Measurements from ENCODE around the gene SPRN. TPM values are rescaled to one million over a fixed set of nuclear protein-coding genes. Genes with fewer than 3 reads are reported as not detected.
"Not testable (repeated sequence)": the region's sequence is repeated elsewhere in the genome, so short reads cannot be mapped to it uniquely, and the experiment has no call there.

Gene SPRN
- polyA plus RNA-seq, 4 donors = 3.9 to 5.1 (median 4.5) TPM

GRCh38 chr10:133388973-133389818, 35.2 kb downstream of the SPRN start:
- no peak for DNase-seq (ENCODE audit: low read depth in 4 of 4, low spot score in 3 of 4)

GRCh38 chr10:133388236-133388972, 36.0 kb downstream of the SPRN start:
- no peak for DNase-seq (ENCODE audit: low read depth in 4 of 4, low spot score in 3 of 4)

GRCh38 chr10:133386951-133387350, 37.5 kb downstream of the SPRN start:
- DNase-seq (ENCODE audit: low read depth in 4 of 4, low spot score in 3 of 4) = not testable (repeated sequence)

GRCh38 chr10:133385214-133385613, 39.2 kb downstream of the SPRN start:
- no peak for DNase-seq (ENCODE audit: low read depth in 4 of 4, low spot score in 3 of 4)

GRCh38 chr10:133384071-133384470, 40.4 kb downstream of the SPRN start:
- DNase-seq (ENCODE audit: low read depth in 4 of 4, low spot score in 3 of 4) = no peak

GRCh38 chr10:133383551-133383950, 40.9 kb downstream of the SPRN start:
- DNase-seq (ENCODE audit: low read depth in 4 of 4, low spot score in 3 of 4) = no peak

GRCh38 chr10:133381036-133381435, 43.4 kb downstream of the SPRN start:
- DNase-seq (ENCODE audit: low read depth in 4 of 4, low spot score in 3 of 4) = no peak

- no peak for DNase-seq (ENCODE audit: low read depth in 4 of 4, low spot score in 3 of 4)
These were observed 44.4 kb downstream of the SPRN start for GRCh38 chr10:133379801-133380666.

- peak in 1 of 4 donors; percentile 48 for DNase-seq (ENCODE audit: low read depth in 4 of 4, low spot score in 3 of 4)
These were observed 45.1 kb downstream of the SPRN start, which contains the start of gene PAOX for GRCh38 chr10:133379152-133379800. Gene PAOX (plus strand): TSS chr10:133379262. CDS start chr10:133379317, 55 bp downstream.

GRCh38 chr10:133378251-133379096, 46.0 kb downstream of the SPRN start:
- peak in 2 of 4 donors; percentile 48 to 65 for DNase-seq (ENCODE audit: low read depth in 4 of 4, low spot score in 3 of 4)

GRCh38 chr10:133377818-133378250, 46.6 kb downstream of the SPRN start:
- no peak for DNase-seq (ENCODE audit: low read depth in 4 of 4, low spot score in 3 of 4)

- no peak for DNase-seq (ENCODE audit: low read depth in 4 of 4, low spot score in 3 of 4)
These were observed 47.2 kb downstream of the SPRN start for GRCh38 chr10:133377025-133377817.

- not testable (repeated sequence) for DNase-seq (ENCODE audit: low read depth in 4 of 4, low spot score in 3 of 4)
These were observed 48.2 kb downstream of the SPRN start for GRCh38 chr10:133376183-133376582.

GRCh38 chr10:133375357-133376115, 48.9 kb downstream of the SPRN start:
- DNase-seq (ENCODE audit: low read depth in 4 of 4, low spot score in 3 of 4) = no peak

GRCh38 chr10:133373174-133374090, 51.0 kb downstream of the SPRN start, which contains the start of gene ECHS1:
Gene ECHS1 (minus strand): TSS chr10:133373354. CDS start chr10:133373333, 21 bp downstream.
- peak; percentile 86 to 92 (median 90) for DNase-seq (ENCODE audit: low read depth in 4 of 4, low spot score in 3 of 4)

- DNase-seq (ENCODE audit: low read depth in 4 of 4, low spot score in 3 of 4) = no peak
These were observed 51.9 kb downstream of the SPRN start for GRCh38 chr10:133372507-133372906.
